ENCODE data around the gene DERA.
"Not testable (repeated sequence)": the region's sequence is repeated elsewhere in the genome, so short reads cannot be mapped to it uniquely, and the experiment has no call there.

Gene DERA

DNA sequence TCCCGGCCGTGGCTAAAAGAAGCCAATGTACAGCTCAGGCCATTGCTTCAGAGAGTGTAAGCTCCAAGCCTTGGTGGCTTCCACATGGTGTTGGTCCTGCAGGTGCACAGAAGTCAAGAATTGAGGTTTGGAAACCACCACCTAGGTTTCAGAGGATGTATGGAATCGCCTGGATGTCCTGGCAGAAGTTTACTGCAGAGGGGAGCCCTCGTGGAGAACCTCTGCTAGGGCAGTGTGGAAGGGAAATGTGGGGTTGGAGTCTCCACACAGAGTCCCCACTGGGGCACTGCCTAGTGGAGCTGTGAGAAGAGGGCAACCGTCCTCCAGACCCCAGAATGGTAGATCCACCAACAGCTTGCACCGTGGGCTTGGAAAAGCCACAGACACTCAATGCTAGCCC is 103.3 kb downstream of the DERA start:
- not testable (repeated sequence) for DNase-seq

DNA sequence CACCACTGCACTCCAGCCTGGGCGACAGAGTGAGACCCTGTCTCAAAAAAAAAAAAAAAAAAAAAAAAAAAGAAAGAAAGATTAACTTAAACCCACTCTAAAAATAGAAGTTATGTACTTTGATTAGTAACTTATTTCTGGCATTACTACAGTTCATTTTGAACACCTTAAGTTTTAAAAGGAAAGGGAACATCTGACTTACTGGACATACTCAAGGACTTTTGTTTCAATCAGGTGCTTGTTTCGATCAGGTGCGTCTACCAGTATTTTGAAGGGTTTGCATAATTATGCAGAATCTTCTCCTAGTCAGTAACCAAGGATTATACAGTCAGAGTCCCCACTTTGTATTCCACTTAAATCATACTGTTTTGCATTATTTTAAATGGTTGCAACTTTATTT is 105.6 kb downstream of the DERA start:
- no peak for DNase-seq

DNA sequence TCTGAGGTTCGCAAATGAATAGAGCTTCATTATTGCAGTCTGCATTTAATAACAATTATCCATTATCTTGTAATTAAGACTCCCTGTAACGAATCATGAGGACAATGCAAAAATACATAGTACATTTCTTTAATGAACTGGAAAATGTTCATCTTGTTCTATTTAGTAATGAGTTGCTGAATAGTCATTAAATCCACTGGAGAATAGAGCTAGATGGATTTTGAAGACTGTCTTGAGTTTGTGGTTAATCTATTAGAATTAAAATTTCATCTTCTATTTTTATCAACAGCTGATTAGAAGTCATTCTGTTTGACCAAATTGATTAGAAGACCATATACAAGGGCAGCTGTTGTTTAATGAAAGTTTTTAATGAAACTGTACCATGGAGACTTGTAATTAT is 107.2 kb downstream of the DERA start:
- DNase-seq, result no peak

DNA sequence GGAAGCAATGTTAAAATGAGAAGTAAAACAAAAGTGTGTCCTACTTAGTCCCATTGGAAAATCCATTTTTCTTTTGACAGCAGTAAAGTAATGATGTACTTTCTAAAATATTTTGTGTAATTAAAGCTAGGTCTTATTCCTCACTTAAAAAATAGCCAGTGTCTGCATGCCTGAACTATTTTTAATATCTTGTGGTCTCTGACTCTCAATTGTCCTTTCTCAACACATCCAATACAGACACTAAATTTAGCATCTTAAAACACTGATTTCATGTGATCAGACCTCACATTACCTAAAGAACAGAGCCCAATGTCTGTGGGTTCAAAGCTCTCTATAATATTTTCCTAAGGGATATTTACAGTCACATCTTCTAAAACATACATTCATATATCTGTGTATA is 108.0 kb downstream of the DERA start:
- DNase-seq, result no peak

DNA sequence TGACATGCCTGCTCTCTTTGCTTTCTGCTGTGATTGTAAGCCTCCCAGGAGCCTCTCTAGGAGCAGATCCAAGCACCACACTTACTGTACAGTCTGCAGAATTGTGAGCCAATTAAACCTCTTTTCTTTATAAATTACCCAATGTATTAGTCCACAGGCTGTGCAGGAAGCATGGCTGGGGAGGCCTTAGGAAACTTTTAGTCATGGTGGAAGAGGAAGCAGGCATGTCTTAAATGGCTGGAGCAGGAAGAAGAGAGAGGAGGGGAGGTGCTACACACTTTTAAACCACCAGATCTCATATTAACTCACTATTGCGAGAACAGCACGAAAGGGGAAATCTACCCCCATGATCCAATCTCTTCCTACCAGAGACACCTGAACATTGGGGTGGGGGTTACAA is 108.9 kb downstream of the DERA start:
- DNase-seq, result no peak

DNA sequence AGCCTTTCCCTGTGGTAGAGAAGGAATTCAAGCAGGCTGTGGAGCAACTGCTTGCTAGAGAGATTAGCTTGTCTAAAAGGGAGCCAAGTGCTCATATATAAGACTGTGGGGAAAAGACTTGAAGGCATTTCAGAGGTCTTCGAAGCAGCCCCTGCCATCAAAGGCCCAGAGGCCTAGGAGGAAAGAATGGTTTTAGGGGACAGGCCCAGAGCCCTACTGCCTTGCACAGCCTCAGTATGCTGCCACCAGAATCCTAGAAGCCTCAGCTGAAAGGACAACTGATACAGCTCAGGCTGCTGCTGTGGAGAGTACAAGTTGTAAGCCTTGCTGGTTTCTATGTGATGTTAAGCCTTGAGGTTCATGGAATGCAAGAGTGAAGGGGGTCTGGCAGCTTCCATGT is 109.9 kb downstream of the DERA start:
- DNase-seq, result no peak

DNA sequence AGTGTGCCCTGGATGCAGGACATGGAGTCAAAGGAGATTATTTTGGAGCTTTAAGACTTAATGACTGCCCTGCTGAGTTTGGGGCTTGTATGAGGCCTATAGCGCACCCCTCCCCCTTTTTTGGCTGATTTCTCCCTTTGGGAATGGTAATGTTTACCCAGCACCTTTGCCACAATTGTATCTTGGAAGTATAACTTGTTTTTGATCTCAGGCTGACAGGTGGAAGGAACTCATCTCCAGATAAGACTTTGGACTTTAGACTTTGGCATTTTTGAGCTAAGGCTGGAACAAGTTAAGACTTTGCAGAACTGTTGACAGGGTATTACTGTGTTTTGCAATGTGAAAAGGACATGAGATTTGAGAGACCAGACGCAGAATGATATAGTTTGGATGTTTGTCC is 110.5 kb downstream of the DERA start:
- no peak for DNase-seq

DNA sequence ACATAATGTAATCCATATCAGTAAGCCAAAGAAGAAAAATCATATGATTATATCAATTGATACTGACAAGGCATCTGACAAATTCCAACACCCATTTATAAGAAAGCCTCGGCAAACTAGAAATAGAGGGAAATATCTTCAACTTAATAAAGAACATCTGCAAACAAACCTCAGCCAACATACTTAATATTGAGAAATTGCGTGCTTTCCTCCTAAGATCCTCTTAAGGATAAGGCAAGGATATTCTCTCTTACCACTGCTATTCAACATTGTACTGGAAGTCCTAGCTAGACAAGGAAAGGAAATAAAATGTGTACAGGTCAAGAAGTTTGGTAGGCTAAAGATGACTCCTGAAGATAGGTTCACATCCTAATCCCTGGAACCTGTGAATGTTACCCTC is 115.9 kb downstream of the DERA start:
- DNase-seq, result no peak

DNA sequence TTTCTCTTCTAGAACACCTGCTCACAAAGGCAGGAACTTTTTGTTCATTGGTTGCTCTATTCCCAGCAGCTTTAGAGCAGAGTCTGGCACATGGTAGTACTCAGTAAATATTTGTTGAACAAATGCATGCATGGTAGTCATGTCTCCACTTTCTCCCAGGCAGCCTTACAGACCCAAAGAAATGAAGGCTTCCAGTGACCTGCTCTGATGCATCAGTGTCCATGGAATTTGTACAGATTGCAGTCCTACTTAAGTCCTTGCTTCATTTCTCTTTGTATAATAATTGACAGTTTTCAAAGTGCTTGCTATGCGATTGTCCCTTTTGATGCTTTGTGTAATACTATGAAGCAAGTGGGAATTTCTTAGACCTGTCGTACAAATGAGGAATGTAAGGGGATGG is 119.6 kb downstream of the DERA start:
- DNase-seq, result no peak

DNA sequence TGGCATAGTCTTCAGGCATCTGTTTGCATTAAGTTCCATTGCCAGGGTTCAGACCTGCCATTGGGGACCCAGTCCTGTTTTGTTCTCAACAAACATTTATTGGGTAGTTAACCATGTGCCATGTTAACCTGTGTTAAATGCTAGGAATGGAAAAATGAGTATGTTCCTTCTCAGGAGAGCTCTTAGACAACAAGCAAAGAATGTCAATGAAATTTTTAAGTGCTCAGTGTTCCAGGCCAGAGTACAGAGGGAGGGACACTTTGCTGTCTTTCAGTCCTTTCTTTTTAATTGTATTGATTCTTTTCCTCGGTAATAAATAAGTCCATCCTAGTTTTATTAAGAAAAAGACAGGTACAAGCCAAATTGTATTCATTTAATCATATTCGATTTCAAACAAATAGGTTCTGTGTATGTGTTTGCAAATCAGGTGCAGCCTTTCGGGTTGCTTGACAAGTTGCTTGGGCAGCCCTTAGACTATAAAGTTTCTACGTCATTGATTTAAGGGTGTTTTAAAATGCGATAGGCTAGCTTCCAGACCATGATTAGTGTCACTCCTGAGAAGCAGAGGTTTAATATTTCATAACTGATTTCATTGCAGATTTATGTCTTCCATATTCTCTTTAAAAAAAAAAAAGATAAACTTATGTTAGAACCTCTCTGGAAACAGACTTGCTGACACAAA is 123.1 kb downstream of the DERA start:
- DNase-seq, result no peak

DNA sequence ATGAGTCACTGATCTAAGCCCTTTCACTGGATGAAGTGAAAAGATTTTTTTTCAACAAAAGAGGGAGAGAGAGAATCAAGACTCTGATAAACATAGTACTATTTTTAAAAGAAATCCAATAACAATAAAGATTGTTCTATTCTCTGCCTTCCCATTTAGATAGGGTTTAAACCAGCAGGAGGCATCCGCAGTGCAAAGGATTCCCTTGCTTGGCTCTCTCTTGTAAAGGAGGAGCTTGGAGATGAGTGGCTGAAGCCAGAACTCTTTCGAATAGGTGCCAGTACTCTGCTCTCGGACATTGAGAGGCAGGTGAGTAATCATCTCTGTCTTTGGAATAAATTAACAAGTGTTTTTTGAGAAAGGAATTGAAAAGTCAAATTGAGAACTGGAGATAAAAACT is 124.9 kb downstream of the DERA start:
- no peak for DNase-seq

DNA sequence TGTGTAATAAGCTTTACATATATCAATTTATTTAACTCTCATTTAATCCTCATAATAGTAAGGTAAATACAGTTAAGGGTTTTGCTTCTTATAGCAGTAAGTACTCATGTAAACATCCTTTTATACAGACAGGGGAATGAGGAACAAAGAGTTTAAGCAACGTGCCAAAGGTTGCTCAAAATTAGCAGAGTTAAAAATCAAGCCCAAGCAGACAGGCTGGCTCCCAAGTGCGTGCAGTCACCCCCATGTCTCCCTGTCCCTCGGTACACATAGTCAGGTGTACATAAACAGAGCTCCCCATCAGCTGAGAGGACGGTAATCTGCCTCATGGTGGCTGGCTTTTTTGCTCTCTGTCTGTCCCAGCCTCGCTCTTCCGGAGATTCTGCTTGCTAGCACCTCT is 126.4 kb downstream of the DERA start:
- DNase-seq, result no peak

DNA sequence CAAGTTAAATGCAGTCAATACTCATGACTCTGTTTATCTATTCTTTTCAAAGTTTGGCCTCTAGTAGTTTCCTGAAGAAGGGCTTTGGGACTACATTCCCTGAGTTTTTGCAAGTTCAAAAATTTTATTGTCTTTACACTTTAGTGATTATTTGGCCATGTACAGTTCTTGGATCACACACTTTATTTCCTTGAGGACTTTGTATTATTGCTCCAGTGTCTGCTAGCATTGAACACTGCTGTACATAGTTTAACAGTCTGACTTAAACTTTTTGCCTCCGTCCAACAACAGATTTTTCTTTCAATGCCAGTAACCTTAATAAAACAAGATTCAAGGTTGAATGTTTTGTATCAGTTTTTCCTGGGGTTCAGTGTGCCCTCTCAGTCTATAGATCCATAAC is 132.3 kb downstream of the DERA start:
- no peak for DNase-seq

DNA sequence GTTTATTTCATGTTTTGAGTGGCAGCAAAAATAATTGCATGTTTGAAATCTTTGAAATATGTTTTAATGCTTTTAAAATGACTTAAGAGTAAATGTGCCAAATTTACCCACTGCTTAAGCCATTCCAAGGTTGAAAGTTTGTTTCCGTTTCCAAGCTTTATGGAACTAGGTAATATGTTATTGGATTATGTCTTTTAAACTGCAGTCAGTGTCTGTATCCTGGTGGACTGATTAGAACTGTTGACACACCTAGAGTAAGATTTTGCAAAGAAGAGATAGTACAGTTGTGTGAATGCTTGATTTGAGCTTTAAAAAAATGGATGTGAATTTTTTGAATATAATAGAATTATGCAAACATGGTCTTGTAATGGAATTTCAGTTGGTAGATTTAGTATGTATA is 135.1 kb downstream of the DERA start:
- no peak for DNase-seq

DNA sequence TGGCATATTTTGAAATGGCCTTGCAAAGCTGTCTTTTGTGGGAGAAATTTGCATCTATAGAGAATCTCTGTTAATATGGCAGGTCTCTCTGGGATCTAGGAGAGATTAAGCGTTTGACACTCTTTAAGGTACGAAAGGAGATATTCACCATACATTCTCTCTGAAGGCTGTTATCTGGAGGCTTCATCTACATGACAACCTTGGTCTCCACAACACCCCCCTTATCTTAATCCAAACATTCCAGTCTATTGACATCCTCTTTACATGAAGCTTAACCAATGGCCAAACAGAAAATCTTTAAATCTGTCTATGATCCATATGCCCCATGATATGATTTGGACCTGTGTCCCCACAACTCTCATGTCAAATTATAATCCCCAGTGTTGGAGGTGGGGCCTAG is 137.4 kb downstream of the DERA start:
- DNase-seq, result no peak

DNA sequence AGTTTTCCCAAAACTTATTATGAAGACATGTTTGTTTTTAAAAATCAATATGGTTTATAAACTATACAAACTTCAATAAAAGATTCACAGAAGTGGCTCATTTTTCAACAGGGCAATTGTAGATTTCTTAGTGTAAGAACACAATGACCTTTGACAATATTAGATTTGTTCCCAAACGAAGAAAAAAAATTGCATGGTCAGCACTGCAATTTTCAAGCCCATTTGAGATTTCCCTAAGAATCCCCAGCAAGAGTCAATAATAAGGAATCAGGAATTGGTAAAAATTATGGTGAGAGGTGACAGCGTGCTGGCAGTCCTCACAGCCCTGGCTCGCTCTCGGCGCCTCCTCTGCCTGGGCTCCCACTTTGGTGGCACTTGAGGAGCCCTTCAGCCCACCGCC is 145.8 kb downstream of the DERA start:
- DNase-seq, result no peak

DNA sequence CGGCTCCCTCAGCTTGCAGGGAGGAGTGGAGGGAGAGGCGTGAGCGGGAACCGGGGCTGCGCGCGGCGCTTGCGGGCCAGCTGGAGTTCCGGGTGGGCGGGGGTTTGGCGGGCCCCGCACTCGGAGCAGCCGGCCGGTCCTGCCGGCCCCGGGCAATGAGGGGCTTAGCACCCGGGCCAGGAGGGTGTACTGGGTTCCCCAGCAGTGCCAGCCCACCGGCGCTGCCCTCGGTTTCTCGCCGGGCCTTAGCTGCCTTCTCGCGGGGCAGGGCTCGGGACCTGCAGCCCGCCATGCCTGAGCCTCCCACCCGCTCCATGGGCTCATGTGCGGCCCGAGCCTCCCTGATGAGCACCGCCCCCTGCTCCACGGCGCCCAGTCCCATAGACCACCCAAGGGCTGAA is 146.2 kb downstream of the DERA start:
- DNase-seq, result not testable (repeated sequence)

DNA sequence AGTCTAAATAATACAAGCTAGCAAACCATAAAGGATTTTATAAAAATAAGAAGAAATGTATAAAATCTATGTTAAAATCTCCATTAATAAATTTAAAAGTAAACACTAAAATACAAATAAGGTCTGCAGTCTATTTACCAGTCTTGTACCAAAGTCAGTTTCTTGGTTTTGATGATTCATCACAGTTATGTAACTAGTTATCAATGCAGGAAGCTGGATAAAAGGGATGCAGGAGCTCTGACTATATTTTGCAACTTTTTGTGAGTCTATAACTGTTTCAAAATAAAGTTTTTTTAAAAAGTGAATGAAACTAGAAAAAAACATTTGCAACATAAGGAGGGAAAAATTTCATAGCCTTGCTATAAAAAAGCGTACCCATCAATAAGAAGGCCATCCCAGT is 151.5 kb downstream of the DERA start:
- no peak for DNase-seq

DNA sequence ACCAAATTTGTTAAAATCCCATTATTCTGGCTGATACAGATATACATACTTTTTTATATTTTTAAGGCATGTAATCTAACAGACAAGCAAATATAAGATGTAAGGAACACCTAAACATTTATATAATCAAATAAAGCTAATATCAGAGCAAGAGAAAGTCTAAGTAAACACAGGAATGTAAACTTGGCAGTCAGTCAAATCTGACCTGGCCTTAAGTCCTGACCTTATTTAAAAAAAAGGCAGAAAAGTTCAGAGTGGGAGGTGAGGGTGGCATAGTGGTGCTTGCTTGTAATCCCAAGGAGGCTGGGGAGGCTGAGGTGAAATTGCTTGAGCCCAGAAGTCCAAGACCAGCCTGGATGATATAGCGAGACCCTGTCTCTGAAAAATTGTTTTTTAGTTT is 152.6 kb downstream of the DERA start:
- no peak for DNase-seq

DNA sequence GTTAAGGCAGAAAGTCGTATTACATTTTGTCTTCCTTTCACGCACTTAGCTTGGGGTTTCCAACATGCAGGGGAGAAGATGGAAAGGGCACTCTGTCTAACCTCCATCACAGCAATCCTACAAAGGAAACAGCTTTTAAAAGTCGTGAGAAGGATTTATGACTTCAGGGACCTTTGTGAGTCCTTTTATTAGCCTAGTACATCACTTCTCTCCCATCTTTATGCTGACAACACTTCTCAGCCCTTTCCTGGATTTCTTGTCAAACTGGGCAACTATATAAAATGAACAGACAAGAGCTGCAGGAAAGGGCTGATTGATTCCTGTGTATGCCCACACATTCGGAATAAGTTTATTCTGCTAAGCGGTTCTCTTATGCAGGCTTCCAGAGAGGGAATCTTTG is 159.0 kb downstream of the DERA start:
- DNase-seq, result no peak

DNA sequence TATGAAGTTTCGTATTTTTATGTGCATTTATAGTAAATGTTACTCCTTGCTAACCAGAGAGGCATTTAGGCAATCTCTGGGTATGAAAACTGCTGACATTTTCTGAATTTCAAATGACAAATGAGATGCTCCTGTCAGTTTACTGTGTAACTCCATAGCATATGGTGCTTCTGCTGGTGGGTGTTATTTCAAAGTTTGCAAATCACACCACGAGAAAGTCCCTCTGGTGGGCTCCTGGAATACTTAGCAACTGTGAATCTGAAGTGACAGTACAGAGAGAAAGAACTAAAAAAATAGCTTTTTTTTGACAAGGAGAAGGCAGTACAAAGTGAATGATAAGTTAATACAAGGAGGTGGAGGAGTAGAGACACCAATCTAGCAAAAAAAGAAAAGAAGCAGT is 161.5 kb downstream of the DERA start:
- DNase-seq, result no peak

DNA sequence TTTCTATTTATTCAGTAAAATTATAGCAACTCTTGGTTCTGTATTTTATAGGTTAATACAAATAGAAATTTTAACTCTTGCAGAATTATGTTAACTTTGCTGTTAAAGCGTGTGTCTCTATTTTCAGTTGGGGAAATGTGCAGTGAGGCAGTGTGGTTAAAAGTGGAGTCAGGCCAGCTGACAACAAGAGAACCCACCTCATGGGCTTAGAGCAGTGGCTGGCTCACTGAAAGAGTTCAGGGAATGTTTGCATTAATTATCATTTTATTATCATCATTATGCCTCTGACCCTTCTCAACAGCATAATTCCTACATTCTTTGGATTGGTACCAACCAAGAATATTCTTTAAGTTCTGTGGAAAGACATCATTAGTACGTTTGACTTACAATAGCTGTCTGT is 163.8 kb downstream of the DERA start:
- no peak for DNase-seq

DNA sequence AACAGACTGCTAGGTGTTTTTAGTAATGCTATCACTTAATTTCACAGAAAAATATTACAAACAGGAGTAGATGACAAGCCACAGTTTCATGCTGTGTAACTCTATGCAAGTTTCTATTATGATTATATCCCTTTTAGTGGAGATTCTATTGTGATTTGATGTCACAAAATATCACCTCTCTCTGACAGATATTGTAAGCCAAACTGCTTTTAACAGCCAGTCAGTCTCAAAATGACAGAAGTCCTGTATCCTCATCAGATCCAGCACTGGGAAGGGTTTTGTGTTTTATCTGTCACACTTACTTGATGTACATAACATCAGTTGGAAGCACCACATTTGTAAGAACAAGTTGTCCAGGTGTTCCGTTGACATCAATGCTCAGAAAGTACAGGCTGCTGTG is 164.8 kb downstream of the DERA start:
- DNase-seq, result no peak

DNA sequence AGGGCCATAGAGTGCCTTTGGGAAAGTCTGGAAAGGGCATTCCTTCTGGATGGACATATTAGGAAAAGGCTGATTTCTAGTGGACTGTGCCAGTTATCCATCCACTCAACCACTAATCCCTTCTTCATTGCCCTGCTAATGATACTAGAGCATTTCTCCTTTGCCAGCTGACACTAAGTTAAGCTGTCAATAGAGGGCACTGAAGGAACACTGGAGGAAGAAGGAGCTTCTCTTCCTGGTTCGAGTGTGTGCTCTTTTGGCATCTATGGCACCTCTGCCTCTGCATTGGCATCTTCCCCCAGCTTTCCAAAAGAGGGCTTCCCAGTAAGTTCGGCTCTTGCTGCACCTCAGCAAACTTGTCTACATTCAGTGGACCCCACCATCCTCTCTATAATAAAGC is 165.4 kb downstream of the DERA start:
- DNase-seq, result no peak

DNA sequence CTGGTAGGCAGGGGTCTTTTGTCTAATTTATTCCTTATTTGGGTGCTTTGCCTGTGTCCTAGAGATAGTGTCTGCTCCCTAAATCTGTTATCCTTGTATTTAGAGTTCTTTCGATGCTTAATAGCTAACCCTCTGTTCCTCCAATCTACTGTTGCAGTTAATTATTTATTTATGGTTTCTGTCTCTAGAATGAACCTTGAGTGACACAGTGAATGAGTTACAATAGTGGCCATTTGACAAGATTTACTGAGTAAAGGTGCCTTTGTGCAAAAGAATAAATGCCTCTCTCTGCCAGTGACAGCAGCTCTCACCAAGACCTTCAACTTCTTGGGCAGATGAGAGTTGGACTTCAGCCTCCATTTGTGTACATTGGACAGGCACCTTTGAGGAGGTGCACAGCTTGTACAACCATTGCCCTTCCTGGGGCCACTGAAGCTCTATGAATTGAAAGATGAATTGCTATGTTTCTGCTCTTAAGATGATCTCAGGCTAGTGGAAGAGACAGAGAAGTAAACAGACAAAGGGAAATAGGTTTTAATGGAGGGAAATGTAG is 165.9 kb downstream of the DERA start:
- no peak for DNase-seq

All from T-helper 9 cell (primary cell).